Measurements from ENCODE around the gene RTBDN.
"Not testable (repeated sequence)": the region's sequence is repeated elsewhere in the genome, so short reads cannot be mapped to it uniquely, and the experiment has no call there.

RTBDN gene

DNA sequence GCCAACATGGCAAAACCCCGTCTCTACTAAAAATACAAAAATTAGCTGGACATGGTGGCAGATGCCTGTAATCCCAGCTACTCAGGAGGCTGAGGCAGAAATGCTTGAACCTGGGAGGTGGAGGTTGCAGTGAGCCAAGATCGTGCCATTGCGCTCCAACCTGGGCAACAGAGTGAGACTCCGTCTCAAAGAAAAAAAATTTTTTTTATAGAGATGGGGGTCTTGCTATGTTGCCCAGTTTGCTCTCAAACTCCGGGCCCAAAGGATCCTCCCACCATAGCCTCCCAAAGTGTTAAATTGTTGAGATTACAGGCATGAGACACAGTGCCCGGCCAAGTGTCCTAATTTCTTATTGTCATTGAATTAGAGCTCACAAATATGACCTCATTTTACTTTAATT, 17.2 kb downstream of the RTBDN start:
- DNase-seq: not testable (repeated sequence)

DNA sequence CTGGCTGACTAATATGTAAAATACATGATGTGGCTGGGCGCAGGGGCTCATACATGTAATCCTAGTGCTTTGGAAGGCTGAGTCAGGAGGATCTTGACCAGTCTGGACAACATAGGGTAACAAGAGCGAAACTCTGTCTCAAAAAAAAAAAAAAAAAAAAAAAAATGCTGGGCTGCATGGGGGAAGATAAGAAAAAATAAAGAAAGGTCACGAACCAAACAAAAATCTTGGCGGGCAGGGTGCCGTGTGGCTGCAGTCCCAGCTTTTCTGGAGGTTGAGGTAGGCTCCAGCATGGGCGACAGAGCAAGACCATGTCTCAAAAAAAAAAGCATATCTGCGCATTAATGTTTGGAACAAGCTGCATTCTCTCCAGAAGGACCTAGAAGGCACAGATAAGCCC, 19.3 kb downstream of the RTBDN start:
- no peak for DNase-seq

DNA sequence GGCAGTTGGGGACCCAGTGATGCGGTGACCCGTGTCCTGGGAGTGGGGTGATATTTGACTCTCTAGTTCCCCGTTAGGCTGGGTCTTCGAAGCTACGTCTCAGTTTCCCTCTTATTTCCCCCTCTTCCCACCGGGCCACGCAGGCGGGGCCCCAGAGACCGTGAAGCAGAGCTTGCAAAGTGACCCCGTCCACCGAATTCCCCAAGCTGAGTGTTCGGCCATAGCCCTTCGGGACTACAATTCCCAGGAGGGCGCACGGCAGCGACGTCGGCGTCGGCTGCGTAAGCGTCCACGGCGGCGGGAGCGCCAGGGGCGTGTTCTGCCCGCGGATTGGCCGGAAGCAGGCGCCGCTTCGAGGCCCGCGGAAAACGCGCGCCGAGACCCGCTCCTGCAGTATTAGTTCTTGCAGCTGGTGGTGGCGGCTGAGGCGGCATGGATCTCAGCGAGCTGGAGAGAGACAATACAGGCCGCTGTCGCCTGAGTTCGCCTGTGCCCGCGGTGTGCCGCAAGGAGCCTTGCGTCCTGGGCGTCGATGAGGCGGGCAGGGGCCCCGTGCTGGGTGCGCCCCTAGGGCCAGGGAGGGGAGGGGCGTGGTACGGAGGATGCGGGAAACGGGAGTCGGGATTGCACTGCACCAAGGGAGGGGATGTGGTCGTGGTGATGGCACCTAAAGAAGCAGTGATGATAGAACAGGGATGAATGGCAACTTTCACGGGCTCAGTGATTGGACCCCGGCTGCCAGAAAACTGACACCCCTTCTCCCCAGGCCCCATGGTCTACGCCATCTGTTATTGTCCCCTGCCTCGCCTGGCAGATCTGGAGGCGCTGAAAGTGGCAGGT, 27.9 kb downstream of the RTBDN start, which contains the start of gene RNASEH2A:
Gene RNASEH2A (plus strand): TSS at position 343 of the 840 bp plus-strand sequence. CDS start 90 bp downstream, at position 433.
- DNase-seq: peak; percentile 92

DNA sequence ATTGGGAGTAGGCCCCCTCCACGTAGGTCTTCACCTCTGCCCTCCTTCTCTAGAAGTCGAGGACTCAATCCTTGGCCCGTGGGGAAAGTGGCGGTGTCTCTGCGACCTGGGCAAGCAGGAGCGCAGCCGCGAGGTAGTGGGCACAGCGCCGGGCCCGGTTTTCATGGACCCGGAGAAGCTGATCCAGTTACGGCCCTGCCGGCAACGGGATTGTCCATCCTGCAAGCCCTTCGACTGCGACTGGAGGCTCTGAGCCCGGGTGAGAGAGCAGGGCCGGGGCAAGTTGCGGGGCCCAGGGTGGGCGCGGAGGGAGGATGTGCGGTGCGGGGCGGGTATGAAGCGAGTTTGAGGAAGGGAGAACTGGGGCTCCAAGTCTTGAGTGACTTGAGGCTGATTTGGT, 30.3 kb downstream of the RTBDN start:
- DNase-seq: no peak

DNA sequence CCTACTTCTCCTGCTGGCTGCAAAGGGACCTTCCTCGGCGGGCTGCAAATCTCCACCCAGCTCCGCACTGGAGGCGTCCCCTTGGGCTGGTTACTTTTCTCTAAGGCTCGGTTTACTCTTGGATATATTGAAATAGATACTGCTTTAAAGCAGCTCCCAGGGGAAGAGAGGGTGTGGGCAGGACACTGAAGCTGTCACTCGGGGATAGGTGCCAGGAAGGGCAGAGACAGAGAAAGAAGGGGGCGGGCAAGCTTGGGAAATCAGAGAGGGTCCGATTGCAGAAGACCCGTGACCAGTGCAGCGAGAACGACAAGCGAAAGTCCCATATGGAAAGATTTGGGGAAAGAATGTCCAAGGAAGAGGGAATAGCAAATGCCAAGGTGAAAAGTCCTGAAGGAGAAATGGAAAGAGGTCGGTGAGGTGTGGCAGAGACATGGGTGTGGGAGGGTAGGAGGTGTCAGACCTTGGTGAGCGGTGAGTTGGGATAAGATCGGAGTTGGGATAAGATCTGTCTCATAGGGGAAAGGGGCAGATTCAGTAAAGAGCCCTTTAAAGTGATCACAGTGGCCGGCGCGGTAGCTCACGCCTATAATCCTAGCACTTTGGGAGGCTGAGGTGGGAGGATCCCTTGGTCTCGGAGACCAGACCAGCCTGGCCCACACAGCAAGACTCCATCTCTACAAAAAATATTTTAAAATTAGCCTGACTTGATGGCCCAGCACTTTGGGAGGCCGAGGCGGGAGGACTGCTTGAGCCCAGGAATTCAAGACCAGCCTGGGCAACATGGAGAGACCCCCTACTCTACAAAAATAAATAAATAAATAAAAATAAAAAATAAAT, 31.9 kb downstream of the RTBDN start:
- no peak for DNase-seq

DNA sequence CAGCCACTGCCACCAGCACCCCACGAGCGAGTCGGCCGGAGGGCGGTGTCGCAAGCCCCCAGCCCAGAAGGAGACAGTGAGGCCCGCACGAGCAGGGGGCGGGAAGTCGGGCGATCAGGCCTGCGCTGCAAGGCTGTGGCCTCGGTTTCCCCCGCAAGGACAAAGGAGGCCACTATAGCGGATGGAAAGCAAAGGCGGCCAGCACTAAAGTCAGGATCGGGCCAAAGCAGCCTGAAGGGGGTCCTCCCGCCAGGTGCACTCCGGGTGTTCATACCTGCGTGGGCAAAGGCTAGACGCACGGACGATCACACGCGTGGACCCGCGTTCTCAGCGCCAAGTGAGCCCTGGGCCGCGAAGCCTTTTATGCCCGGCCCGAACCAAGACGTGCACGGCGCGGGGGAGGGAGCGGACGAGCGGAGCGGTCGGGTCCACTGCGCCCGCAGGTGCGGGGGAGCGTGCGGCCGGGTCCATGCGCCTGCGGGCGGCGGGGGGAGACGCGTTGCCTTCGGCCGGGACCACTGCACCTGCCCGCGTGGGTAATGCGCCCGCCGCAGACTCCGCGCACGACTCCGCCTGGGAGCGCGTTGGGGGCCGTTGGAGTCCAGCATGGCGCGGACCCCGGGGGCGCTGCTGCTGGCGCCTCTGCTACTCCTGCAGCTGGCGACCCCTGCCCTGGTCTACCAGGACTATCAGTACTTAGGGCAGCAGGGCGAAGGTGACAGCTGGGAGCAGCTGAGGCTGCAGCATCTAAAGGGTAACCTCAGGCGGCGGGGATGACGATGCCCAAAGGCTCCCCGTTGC, 32.7 kb downstream of the RTBDN start, which contains the start of the genes PRDX2 and THSD8:
Gene PRDX2 (minus strand): TSS at position 335 of the 801 bp plus-strand sequence. CDS start 539 bp downstream, outside the sequence.
Gene THSD8 (plus strand): TSS at position 604 of the 801 bp plus-strand sequence. CDS start 3 bp downstream, at position 607.
- DNase-seq: peak; percentile 84

DNA sequence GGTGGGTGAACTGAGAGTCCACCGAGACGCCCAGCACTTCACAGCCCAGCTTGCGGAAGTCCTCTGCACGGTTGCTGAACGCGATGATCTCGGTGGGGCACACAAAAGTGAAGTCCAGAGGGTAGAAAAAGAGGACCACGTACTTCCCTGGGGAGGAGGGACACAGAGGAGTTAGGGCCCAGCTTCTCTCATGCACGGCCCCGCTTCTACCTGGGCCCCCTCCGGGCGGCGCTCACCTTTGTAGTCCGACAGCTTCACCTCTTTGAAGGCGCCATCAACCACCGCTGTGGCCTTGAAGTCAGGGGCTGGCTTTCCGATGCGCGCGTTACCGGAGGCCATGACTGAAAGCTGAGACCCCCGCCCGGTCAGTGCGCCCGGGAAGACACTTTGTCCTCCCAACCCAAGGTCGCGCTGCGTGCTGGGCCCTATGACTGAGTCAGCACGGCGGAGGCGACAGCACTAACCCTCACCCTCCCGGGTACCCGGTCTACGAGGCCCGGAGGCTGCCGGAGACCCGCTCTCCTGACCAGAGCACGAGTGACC, 33.4 kb downstream of the RTBDN start:
- no peak for DNase-seq

DNA sequence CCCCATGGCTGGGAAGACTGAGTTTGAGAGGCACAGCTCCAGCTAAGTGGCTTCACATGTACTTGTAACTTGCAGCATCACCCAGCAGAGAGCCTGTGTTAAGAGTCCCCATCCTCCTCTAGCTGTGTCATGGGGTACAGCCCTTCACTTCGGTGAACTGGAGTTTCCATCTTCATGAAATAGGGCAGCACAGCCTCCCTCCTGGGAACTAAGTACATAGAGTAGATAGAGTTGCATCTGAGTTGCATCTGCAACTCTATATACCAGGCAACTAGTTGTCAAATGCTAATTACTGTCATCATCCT, 34.0 kb downstream of the RTBDN start:
- DNase-seq: no peak

DNA sequence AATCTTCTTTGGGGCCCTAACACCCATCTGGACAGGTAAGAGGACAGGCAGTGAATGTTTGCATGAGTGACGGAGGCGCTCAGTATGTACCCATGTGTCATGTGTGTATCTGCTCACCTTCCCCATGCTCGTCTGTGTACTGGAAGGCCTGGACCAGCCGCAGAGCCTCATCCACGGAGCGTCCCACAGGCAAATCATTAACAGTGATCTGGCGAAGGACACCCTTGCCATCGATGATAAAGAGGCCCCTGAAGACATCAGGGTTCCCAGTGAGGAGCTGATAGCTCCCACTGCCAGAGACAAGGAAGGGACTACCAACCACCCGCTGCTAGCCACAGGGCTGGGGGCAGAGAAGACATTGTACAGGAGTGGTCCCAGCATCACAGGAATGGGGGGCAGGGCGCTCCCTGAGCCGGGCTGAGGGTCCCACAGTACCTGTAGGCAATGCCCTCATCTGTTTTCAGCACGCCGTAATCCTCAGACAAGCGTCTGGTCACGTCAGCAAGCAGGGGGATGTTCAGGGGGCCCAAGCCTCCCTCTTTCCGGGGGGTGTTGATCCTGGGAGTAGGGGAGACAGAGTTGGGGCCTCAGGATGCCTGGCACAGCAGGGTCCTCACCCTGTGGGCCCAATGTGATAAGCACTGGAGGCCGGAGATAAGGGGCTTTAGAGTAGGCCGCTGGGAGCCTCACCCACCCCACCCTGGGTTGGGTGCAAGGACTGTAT, 34.5 kb downstream of the RTBDN start:
- no peak for DNase-seq

DNA sequence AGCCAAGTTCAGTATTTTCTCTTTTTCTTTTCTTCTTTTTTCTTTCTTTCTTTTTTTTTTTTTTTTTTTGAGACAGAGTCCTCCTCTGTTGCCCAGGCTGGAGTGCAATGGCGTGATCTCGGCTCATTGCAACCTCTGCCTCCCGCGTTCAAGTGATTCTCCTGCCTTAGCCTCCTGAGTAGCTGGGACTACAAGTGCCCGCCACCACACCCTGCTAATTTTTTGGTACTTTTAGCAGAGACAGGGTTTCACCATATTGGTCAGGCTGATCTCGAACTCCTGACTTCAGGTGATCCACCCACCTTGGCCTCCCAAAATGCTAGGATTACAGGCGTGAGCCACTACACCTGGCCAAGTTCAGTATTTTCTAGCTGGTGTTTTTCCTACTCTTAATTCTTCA, 36.8 kb downstream of the RTBDN start:
- DNase-seq: not testable (repeated sequence)

DNA sequence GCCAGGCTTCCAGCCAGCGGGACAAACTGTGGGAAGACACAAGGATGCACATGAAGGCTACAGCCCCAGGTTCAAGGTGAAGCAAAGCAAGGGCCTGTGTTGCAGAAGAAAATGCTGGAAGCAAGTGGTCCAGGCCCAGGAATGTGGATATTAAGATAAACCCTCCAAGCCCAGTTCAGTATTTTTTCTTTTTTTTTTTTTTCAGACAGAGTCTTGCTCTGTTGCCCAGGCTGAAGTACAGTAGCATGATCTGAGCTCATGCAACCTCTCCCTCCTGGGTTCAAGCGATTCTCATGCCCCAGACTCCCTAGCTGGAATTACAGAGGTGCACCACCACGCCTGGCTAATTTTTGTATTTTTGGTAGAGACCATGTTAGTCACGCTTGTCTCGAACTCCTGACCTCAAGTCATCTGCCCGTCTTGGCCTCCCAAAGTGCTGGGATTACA, 37.2 kb downstream of the RTBDN start:
- DNase-seq: no peak

DNA sequence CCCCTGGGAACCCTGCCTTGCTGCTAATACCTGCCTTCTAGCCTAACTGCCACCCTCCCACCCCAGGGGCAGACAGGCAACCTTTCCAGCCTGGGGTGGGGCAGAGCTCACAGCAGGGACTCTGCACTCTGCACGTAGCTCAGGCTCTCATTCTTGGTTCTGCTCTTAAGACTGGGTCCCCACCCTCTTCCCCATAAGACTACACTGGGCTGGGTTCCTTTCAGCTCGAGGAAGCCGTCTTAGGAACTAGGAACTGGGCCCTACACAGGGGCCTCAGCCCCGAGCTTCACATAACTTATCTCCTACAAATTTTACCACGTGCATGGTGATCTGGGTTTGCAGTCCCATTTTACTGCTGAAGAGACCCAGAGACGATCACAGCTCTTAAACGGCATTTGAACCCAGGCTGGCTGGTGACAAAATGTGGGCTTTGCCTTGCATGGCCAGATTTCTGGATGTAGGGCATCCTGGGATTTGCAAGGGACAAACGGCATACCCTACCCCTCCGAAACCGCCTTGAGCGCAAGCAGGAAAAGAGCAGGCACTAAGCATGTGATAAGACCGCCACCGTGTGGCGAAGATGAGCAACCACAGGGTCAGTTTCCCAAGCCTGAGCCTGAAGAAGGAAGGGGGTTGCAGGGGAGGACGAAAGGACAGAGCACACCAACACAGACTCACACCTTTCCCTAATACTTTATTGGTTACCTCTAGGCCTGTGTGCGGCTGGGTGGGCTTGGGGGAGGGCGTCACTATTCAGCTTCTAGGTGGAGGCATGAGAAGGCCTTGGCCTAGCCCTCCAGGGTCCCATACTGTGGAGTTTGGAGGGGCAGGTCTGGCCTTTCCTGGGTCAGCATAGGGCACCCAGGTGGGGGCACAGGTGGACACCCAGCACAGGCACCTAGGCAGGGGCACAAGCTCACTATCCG, 38.0 kb downstream of the RTBDN start:
- peak; percentile 85 for DNase-seq

DNA sequence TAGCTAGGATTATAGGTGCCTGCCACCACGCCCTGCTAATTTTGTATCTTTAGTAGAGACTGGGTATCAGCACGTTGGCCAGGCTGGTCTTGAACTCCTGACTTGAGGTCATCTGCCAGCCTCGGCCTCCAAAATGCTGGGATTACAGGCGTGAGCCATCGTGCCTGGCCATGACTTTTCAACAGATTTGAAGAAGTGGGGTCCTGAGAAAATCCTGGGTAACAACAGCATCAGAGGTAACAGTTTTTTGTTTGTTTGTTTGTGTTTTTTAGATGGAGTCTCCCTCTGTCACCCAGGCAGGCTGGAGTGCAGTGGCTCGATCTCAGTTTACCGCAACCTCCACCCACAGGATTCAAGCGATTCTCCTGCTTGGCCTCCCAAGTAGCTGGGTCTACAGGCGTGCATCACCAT, 39.4 kb downstream of the RTBDN start:
- no peak for DNase-seq

DNA sequence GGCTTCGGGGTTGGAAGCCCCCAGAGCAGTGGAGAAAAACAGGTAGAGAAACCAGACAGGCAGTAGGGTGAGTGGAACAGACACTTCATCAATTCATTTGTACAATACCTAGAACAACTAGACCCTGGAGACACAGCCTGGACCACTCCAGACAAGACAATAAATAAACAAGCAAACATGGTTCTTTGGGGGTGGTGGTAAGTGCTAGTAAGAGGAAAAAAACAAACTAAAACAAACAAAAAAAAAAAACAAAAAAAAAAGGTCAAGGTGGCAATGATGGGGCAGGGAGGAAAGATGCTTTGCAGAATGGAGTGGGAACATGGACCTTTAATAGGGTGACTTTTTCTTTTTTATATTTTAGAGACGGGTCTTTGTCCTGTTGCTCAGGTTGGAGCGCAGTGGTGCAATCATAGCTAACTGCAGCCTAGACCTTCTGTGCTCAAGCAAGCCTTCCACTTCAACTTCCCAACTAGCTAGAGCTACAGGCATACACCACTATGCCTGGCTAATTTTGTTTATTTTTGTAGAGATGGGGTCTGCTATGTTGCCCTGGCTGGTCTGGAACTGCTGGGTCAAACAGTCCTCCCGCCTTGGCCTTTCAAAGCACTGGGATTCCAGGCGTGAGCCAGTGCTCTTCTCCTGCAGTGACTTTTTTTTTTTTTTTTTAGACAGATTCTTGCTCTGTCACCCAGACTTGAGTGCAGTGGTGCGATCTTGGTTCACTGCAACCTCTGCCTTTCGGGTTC, 40.0 kb downstream of the RTBDN start:
- DNase-seq: peak; percentile 20

DNA sequence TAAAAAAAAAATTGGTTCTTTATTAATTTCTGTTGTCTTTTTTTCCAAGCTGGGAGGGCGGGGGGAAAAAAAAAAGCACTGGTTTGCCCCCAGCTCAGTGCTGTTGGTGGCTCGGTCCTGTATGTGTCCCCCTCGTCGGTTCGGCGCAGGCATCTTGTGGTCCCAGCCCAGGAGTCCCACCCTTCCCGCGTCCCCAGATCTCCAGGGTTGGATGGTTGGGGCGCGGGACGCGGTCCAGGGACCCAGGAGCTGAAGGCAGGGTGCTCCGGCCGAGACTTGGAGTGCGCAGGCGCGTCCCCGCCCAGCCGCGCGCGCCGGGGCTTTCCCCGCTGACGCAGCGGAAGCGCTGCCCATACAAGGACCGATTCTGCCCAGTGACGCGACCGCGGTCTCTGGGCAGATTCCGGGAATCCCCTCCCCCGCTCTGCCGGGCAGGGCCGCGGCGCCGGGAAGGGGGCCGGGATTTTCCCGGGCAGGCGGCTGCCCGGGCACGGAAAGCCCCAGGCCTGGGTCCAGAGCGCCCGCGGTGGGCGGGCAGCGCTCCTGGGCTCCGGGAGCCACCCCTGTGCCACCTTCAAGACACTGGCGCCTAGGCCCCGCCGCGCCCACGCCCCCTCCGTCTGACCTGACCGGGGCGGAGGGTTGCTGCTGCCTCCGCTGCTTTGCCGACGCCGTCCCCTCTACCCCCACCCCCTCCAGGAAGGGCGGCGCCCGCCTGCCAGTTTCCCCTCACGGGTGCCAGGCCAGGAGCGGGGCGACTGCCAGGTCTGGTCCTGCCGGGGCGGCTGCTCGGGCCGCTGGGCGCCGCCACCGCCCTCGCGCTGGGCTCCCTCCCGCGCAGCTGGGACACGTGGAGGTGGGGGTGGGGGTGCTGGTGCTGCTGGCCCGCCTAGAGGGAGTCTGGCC, 40.8 kb downstream of the RTBDN start:
- peak; percentile 96 for DNase-seq

DNA sequence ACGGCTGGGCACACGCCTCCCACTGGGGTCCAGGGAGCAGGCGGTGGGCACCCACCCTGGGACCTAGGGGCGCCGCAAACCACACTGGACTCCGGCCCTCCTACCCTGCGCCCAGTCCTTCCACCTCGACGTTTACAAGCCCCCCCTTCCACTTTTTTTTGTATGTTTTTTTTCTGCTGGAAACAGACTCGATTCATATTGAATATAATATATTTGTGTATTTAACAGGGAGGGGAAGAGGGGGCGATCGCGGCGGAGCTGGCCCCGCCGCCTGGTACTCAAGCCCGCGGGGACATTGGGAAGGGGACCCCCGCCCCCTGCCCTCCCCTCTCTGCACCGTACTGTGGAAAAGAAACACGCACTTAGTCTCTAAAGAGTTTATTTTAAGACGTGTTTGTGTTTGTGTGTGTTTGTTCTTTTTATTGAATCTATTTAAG, 41.5 kb downstream of the RTBDN start:
- DNase-seq: peak; percentile 14

DNA sequence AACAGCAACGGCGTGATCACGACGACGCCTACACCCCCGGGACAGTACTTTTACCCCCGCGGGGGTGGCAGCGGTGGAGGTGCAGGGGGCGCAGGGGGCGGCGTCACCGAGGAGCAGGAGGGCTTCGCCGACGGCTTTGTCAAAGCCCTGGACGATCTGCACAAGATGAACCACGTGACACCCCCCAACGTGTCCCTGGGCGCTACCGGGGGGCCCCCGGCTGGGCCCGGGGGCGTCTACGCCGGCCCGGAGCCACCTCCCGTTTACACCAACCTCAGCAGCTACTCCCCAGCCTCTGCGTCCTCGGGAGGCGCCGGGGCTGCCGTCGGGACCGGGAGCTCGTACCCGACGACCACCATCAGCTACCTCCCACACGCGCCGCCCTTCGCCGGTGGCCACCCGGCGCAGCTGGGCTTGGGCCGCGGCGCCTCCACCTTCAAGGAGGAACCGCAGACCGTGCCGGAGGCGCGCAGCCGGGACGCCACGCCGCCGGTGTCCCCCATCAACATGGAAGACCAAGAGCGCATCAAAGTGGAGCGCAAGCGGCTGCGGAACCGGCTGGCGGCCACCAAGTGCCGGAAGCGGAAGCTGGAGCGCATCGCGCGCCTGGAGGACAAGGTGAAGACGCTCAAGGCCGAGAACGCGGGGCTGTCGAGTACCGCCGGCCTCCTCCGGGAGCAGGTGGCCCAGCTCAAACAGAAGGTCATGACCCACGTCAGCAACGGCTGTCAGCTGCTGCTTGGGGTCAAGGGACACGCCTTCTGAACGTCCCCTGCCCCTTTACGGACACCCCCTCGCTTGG, 42.1 kb downstream of the RTBDN start:
- peak; percentile 82 for DNase-seq
